SK-N-SH treated with all-trans-retinoic acid at 6 μM for 48 hours (cell line): ENCODE data around the gene SMOC1.

ENCODE experiments used
- CREB5 ChIP-seq: fragments of 250-450 bp; sonication (Bioruptor Pico); IDR thresholded peaks from 2 replicates; pipeline ENCODE4 v1.5.1; 2020; ENCODE audit warnings: low read depth, mild to moderate bottlenecking, moderate library complexity
- POU6F1 ChIP-seq: fragments of 250-450 bp; sonication (Bioruptor Pico); IDR thresholded peaks from 2 replicates; pipeline ENCODE4 v1.8.0; 2021; ENCODE audit warnings: low read depth, mild to moderate bottlenecking, moderate library complexity, borderline replicate concordance
- RARB ChIP-seq: fragments of 250-450 bp; sonication (Bioruptor Pico); IDR thresholded peaks from 2 replicates; pipeline ENCODE4 v1.8.0; 2021; ENCODE audit warnings: mild to moderate bottlenecking, moderate library complexity
- SNAI2 ChIP-seq: fragments of 250-450 bp; sonication (Bioruptor Pico); IDR thresholded peaks from 2 replicates; pipeline ENCODE4 v1.5.0; 2020; ENCODE audit warnings: mild to moderate bottlenecking, moderate library complexity
- TCF4 ChIP-seq: fragments of 250-450 bp; sonication (Bioruptor Pico); IDR thresholded peaks from 2 replicates; pipeline ENCODE4 v1.8.0; 2021; ENCODE audit warnings: mild to moderate bottlenecking, moderate library complexity, borderline replicate concordance
- ZNF70 ChIP-seq: fragments of 450-650 bp; formaldehyde crosslinking; IDR thresholded peaks from 2 replicates; pipeline ENCODE4 v1.5.0; 2020; ENCODE audit warnings: mild to moderate bottlenecking, moderate library complexity
- TF ChIP-seq, protein P1 (sequence below): fragments of 250-450 bp; sonication (Bioruptor Pico); IDR thresholded peaks from 2 replicates; pipeline ENCODE4 v1.8.0; 2020; ENCODE audit warnings: mild to moderate bottlenecking, moderate library complexity, borderline replicate concordance

DNA sequence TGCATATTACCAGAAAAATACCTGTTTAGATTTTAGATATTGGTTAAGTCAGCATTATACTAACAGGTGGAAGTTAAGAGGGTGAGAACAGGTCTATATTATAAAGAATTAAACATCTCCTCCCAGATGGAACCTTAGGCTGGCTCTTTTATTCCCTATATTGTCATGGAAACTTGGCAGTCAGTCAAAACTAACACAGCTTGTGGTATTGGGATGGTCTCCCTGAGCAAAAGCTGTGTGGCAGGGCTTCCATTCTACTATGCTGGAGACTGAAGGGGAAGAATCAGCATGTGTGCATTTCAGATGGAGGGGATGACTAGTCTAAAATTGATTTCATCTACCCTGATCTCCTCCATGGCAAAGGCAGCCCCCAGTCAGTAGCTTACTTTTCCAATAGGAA is 66.7 kb downstream of the SMOC1 start:
- no peak for TF ChIP-seq ZNF70
- no peak for TF ChIP-seq TCF4
- TF ChIP-seq CREB5 (CRISPR knock-in tag), result no peak
- no peak for TF ChIP-seq POU6F1 (CRISPR knock-in tag)
- TF ChIP-seq, protein P1, sequence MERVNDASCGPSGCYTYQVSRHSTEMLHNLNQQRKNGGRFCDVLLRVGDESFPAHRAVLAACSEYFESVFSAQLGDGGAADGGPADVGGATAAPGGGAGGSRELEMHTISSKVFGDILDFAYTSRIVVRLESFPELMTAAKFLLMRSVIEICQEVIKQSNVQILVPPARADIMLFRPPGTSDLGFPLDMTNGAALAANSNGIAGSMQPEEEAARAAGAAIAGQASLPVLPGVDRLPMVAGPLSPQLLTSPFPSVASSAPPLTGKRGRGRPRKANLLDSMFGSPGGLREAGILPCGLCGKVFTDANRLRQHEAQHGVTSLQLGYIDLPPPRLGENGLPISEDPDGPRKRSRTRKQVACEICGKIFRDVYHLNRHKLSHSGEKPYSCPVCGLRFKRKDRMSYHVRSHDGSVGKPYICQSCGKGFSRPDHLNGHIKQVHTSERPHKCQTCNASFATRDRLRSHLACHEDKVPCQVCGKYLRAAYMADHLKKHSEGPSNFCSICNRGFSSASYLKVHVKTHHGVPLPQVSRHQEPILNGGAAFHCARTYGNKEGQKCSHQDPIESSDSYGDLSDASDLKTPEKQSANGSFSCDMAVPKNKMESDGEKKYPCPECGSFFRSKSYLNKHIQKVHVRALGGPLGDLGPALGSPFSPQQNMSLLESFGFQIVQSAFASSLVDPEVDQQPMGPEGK (CRISPR knock-in tag), result no peak
- no peak for TF ChIP-seq SNAI2 (CRISPR knock-in tag)
- TF ChIP-seq RARB (CRISPR knock-in tag), result no peak
